ENCODE data around the gene SLC38A7. TPM values are rescaled to one million over a fixed set of nuclear protein-coding genes. Genes with fewer than 3 reads are reported as not detected.
A peak's percentile ranks its signal among the peaks of the same experiment; 100 is the strongest.
"Not testable (repeated sequence)": the region's sequence is repeated elsewhere in the genome, so short reads cannot be mapped to it uniquely, and the experiment has no call there.

Gene SLC38A7
- total RNA-seq, 1 donor = 27.4 TPM

- no peak for TF ChIP-seq CTCF (IDR thresholded peaks at IDR 0.05; ENCODE audit: insufficient read depth, low read length)
- H3K4me3 ChIP-seq (ENCODE audit: low read depth, low read length) = no peak overlapping the region
- no peak for DNase-seq (ENCODE audit: low read depth)
Measured at GRCh38 chr16:58709333-58709732, 24.8 kb upstream of the SLC38A7 start.

- no peak overlapping the region for H3K4me3 ChIP-seq (ENCODE audit: low read depth, low read length)
- DNase-seq (ENCODE audit: low read depth) = no peak
- no peak for TF ChIP-seq CTCF (IDR thresholded peaks at IDR 0.05; ENCODE audit: insufficient read depth, low read length)
Measured at GRCh38 chr16:58699151-58699550, 14.6 kb upstream of the SLC38A7 start.

- DNase-seq (ENCODE audit: low read depth) = no peak
Measured at GRCh38 chr16:58695368-58695767, 10.8 kb upstream of the SLC38A7 start.

GRCh38 chr16:58692450-58692849, 7.9 kb upstream of the SLC38A7 start:
- no peak overlapping the region for H3K4me3 ChIP-seq (ENCODE audit: low read depth, low read length)
- TF ChIP-seq CTCF (IDR thresholded peaks at IDR 0.05; ENCODE audit: insufficient read depth, low read length) = no peak
- DNase-seq (ENCODE audit: low read depth) = no peak

More at GRCh38 chr16:58695368-58695767, 10.8 kb upstream of the SLC38A7 start:
- no peak for TF ChIP-seq CTCF (IDR thresholded peaks at IDR 0.05; ENCODE audit: insufficient read depth, low read length)
- no peak overlapping the region for H3K4me3 ChIP-seq (ENCODE audit: low read depth, low read length)

- DNase-seq (ENCODE audit: low read depth) = peak; percentile 20
Measured at GRCh38 chr16:58686985-58687706, 2.6 kb upstream of the SLC38A7 start.

GRCh38 chr16:58685084-58685449, 497 bp upstream of the SLC38A7 start:
- no peak for TF ChIP-seq CTCF (IDR thresholded peaks at IDR 0.05; ENCODE audit: insufficient read depth, low read length)
- no peak overlapping the region for H3K4me3 ChIP-seq (ENCODE audit: low read depth, low read length)
- DNase-seq (ENCODE audit: low read depth) = no peak

More at GRCh38 chr16:58686985-58687706, 2.6 kb upstream of the SLC38A7 start:
- H3K4me3 ChIP-seq (ENCODE audit: low read depth, low read length) = not testable (repeated sequence)

GRCh38 chr16:58684001-58684353, 593 bp downstream of the SLC38A7 start:
- DNase-seq (ENCODE audit: low read depth) = peak; percentile 41
- H3K4me3 ChIP-seq (ENCODE audit: low read depth, low read length) = peak overlapping the region; percentile 100

More at GRCh38 chr16:58684001-58684353, 593 bp downstream of the SLC38A7 start:
- TF ChIP-seq CTCF (IDR thresholded peaks at IDR 0.05; ENCODE audit: insufficient read depth, low read length) = no peak

Data from fibroblast of the aortic adventitia (primary cell).